Naive thymus-derived CD4-positive, alpha-beta T cell (primary cell): ENCODE data around the gene MACF1. TPM values are rescaled to one million over a fixed set of nuclear protein-coding genes. Genes with fewer than 3 reads are reported as not detected.

Experiments
- ATAC-seq: fragments of 150-1000 bp; cut with Tn5 transposase; 2 replicates; pipeline ENCODE4 v1.10.0; 2021; ENCODE audit warnings: mild to moderate bottlenecking, moderate library complexity
- CTCF ChIA-PET: fragments of 350-600 bp; sonication (Branson Sonifier 250); formaldehyde crosslinking; loops from one replicate; lab custom pipeline; 2021; ENCODE audit warnings: antibody characterized with exemption; lab: Charles Lee
- POLR2A ChIA-PET: fragments of 350-600 bp; sonication (Branson Sonifier 250); formaldehyde crosslinking; loops from one replicate; lab custom pipeline; 2021; ENCODE audit warnings: antibody characterized with exemption, inconsistent platforms; lab: Charles Lee
- DNase-seq, 9 donors: peaks; one replicate each; pipeline versions ENCODE4 v3.0.0 to v3.0.0-alpha.2; 2020 to 2022; ENCODE audit warnings: mixed read lengths in 1 of 9
- H3K27ac ChIP-seq: one replicate; pipeline ENCODE4 v1.7.0; 2013; ENCODE audit warnings: mild to moderate bottlenecking, low read depth, low read length, moderate library complexity
- H3K27me3 ChIP-seq, 2 donors: one replicate each; pipeline ENCODE4 v1.7.0; 2013; ENCODE audit warnings: low read length in 2 of 2, mild to moderate bottlenecking in 2 of 2, moderate library complexity in 2 of 2; ENCODE audit not compliant: control insufficient read depth in 2 of 2, insufficient read depth in 2 of 2
- H3K36me3 ChIP-seq, 3 experiments: 1 replicate in 2 of 3; 2 replicates in 1 of 3; pipeline ENCODE4 v1.7.0; 2013; ENCODE audit warnings: low read length in 3 of 3, mild to moderate bottlenecking in 3 of 3, moderate library complexity in 1 of 3; ENCODE audit not compliant: insufficient read depth in 3 of 3, control insufficient read depth in 2 of 3
- H3K4me1 ChIP-seq, 2 donors: one replicate each; pipeline ENCODE4 v1.7.0; 2013; ENCODE audit warnings: low read length in 2 of 2, mild to moderate bottlenecking in 2 of 2, moderate library complexity in 1 of 2; ENCODE audit not compliant: control insufficient read depth in 2 of 2, insufficient read depth in 2 of 2
- H3K4me3 ChIP-seq: 2 replicates; pipeline ENCODE4 v1.7.0; 2013; ENCODE audit warnings: mild to moderate bottlenecking, low read length
- H3K9me3 ChIP-seq, 3 experiments: 1 replicate in 2 of 3; 2 replicates in 1 of 3; pipeline ENCODE4 v1.7.0; 2013; ENCODE audit warnings: low read length in 3 of 3; ENCODE audit not compliant: control insufficient read depth in 2 of 3
- H3K27ac Mint-ChIP-seq, 9 donors: one replicate each; pipeline ENCODE4 v1.8.0; 2020 to 2022; ENCODE audit warnings: mixed read lengths in 9 of 9, mild to moderate bottlenecking in 8 of 9, moderate library complexity in 5 of 9, inconsistent platforms in 2 of 9
- H3K27me3 Mint-ChIP-seq, 5 donors: one replicate each; pipeline ENCODE4 v1.8.0; 2021 to 2022; ENCODE audit warnings: mixed read lengths in 5 of 5, mild to moderate bottlenecking in 1 of 5
- H3K36me3 Mint-ChIP-seq, 5 donors: one replicate each; pipeline ENCODE4 v1.8.0; 2020 to 2022; ENCODE audit warnings: mixed read lengths in 5 of 5, mild to moderate bottlenecking in 3 of 5, inconsistent platforms in 1 of 5
- H3K4me1 Mint-ChIP-seq, 7 donors: one replicate each; pipeline ENCODE4 v1.8.0; 2020 to 2022; ENCODE audit warnings: mixed read lengths in 7 of 7, mild to moderate bottlenecking in 3 of 7, inconsistent platforms in 1 of 7
- H3K4me3 Mint-ChIP-seq, 10 donors: one replicate each; pipeline ENCODE4 v1.8.0; 2020 to 2022; ENCODE audit warnings: mild to moderate bottlenecking in 10 of 10, mixed read lengths in 10 of 10, moderate library complexity in 6 of 10, inconsistent platforms in 2 of 10
- H3K9me3 Mint-ChIP-seq, 11 donors: one replicate each; pipeline ENCODE4 v1.8.0; 2020 to 2022; ENCODE audit warnings: mixed read lengths in 11 of 11, mild to moderate bottlenecking in 4 of 11, inconsistent platforms in 1 of 11, moderate library complexity in 1 of 11
- intact Hi-C, 2 donors: fragments of 100-400 bp; cut with micrococcal nuclease; formaldehyde crosslinking; loops; one replicate each; pipeline ENCODE4 v1.15.1; 2023
- polyA plus RNA-seq, 2 donors: library from polyadenylated mRNA; unstranded; fragments of 300-500 nt; fragmentation: Illumina TruSeq; gene quantifications; one replicate each; pipeline ENCODE4 v1.2.3, GENCODE V29; 2021
- total RNA-seq, 6 experiments: library from RNA in 5 of 6; stranded (reverse) in 5 of 6; gene quantifications; 1 replicate in 5 of 6; 2 replicates in 1 of 6; pipeline ENCODE4 v1.2.3 and lab custom pipeline; 2021 to 2026

Gene MACF1
- total and polyA plus RNA-seq, 7 experiments from 2014 or later, result 21.2 to 409 (median 288) TPM

GRCh38 chr1:39272027-39272797 lies 67.7 kb downstream of the MACF1 start:
- Mint-ChIP-seq H3K9me3 (no peaks in the 10 kb centered on the region), H3K4me1 (peaks cover 39 to 86% (median 69%) of the 10 kb centered on the region in 7 donors), H3K36me3 (peaks cover 4 to 15% (median 6%) of the 10 kb centered on the region in 5 donors), H3K27ac (peak overlapping the region in 7 of 9 donors; percentile 19 to 78 (median 58)), H3K4me3 (no peak overlapping the region), H3K27me3 (no peaks in the 10 kb centered on the region)
- no peaks in the 10 kb centered on the region for H3K9me3 ChIP-seq
- no peaks in the 10 kb centered on the region for H3K27me3 ChIP-seq
- intact Hi-C loops, result no loop called here
- CTCF ChIA-PET, result interaction anchor here (1.5 kb wide), 1 partner anchor 80 kb away, joined by 6 read pairs; no protein-coding TSS in a partner anchor
- POLR2A ChIA-PET, result interaction anchor here (0.6 to 0.8 kb wide), 3 partner anchors 25 to 1309 kb away, joined by 3 to 5 read pairs (median 4); no protein-coding TSS in a partner anchor
- ATAC-seq, result no peak
- no peak overlapping the region for H3K4me3 ChIP-seq
- H3K27ac ChIP-seq, result no peak overlapping the region
- no peak for DNase-seq
- peaks cover 0 to 12% (median 0%) of the 10 kb centered on the region in 3 experiments for H3K36me3 ChIP-seq
- peaks cover 9 to 10% of the 10 kb centered on the region in 2 donors for H3K4me1 ChIP-seq

DNA sequence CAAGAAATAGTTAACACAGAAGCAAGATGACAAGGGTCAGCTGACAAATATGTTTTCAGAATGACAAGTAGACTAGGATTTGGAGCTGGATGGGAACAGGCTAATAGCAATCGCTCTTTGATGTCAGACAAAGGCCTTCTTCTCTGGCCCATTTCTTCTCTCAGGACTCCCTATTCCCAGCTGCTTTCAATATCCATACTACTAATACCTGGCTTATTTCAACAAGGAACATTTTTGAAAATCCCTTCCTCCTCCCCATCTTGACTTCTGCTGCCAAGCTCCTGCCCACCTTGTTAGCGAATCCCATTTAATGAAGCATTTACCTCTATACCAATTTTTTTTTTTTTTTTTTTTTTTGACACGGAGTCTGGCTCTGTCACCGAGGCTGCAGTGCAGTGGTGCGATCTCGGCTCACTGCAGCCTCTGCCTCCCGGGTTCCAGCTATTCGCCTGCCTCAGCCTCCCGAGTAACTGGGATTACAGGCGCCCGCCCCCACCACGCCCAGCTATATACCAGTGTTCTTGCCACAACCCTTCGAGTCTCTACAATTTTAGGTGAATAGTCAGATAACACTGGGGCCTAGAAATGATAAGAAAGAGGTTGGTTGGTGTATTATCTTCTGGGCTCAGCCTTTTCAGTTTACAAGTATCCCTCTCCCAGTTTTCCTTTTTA lies 68.4 kb downstream of the MACF1 start:
- H3K9me3 ChIP-seq, result no peaks in the 10 kb centered on the region
- ChIA-PET POLR2A (interaction anchor here (0.6 to 0.8 kb wide), 2 partner anchors 24 to 1310 kb away, joined by 4 to 5 read pairs; no protein-coding TSS in a partner anchor), CTCF (interaction anchor here (1.5 kb wide), 1 partner anchor 81 kb away, joined by 6 read pairs; no protein-coding TSS in a partner anchor)
- Mint-ChIP-seq H3K36me3 (peaks cover 4 to 15% (median 6%) of the 10 kb centered on the region in 5 donors), H3K4me3 (peak overlapping the region in 1 of 10 donors; percentile 43), H3K9me3 (no peaks in the 10 kb centered on the region), H3K27ac (peak overlapping the region in 6 of 9 donors; percentile 44 to 80 (median 68)), H3K27me3 (no peaks in the 10 kb centered on the region), H3K4me1 (peaks cover 44 to 88% (median 72%) of the 10 kb centered on the region in 7 donors)
- peaks cover 6 to 14% of the 10 kb centered on the region in 2 donors for H3K4me1 ChIP-seq
- H3K4me3 ChIP-seq, result no peak overlapping the region
- DNase-seq (no peak), ATAC-seq (no peak)
- H3K27ac ChIP-seq, result no peak overlapping the region
- intact Hi-C loops, result no loop called here
- peaks cover 0 to 12% (median 0%) of the 10 kb centered on the region in 3 experiments for H3K36me3 ChIP-seq
- H3K27me3 ChIP-seq, result no peaks in the 10 kb centered on the region

DNA sequence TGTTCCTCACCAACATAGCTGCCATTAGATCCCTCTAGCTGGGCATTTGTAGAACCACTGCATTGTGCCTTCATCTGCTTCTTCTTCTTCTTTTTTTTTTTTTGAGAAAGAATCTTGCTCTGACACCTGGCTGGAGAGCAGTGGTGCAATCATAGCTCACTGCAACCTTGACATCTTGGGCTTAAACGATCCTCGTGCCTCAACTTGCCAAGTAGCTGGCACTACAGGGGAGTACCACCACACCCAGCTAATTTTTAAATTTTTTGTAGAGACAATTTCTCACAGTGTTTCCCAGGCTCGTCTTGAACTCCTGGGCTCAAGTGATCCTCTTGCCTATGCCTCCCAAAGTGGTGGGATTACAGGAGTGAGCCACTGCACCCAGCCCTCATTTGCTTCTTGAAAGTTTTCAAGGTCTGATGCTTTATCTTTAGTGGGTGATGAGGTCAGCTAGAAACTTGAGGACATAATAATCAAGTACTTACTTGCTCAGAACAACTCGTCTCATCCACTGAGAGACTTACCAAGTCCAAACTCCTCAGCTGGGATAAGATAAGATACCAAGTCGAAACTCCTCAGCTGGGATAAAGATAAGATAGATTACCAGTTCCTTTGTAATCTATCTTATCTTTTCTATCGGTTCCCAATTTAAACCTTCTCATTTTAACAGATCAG lies 71.5 kb downstream of the MACF1 start:
- H3K4me3 Mint-ChIP-seq, result no peak overlapping the region
- ATAC-seq (no peak), DNase-seq (no peak)
- H3K27me3 Mint-ChIP-seq, result no peaks in the 10 kb centered on the region
- intact Hi-C loops, result no loop called here
- Histone ChIP-seq H3K4me1 (peaks cover 8% of the 10 kb centered on the region in 2 donors), H3K27ac (no peak overlapping the region), H3K36me3 (no peaks in the 10 kb centered on the region), H3K27me3 (no peaks in the 10 kb centered on the region), H3K9me3 (no peaks in the 10 kb centered on the region), H3K4me3 (no peak overlapping the region)
- no peaks in the 10 kb centered on the region for H3K9me3 Mint-ChIP-seq
- ChIA-PET POLR2A (interaction anchor here (0.7 kb wide), 1 partner anchor 70 kb away, joined by 3 read pairs; no protein-coding TSS in a partner anchor), CTCF (interaction anchor here (0.6 to 1.6 kb wide), 3 partner anchors 15 to 177 kb away, joined by 3 to 8 read pairs (median 7); no protein-coding TSS in a partner anchor)
- H3K4me1 Mint-ChIP-seq, result peaks cover 26 to 74% (median 58%) of the 10 kb centered on the region in 7 donors
- peaks cover 0 to 4% (median 1%) of the 10 kb centered on the region in 5 donors for H3K36me3 Mint-ChIP-seq
- peak overlapping the region in 8 of 9 donors; percentile 17 to 79 (median 48) for H3K27ac Mint-ChIP-seq

GRCh38 chr1:39277879-39278278 lies 73.4 kb downstream of the MACF1 start:
- POLR2A ChIA-PET, result interaction anchor here (0.5 to 1.8 kb wide), 2 partner anchors 94 to 314 kb away, joined by 3 to 6 read pairs; no protein-coding TSS in a partner anchor
- Mint-ChIP-seq H3K4me1 (peaks cover 16 to 55% (median 39%) of the 10 kb centered on the region in 7 donors), H3K27me3 (no peaks in the 10 kb centered on the region), H3K27ac (peak overlapping the region in 8 of 9 donors; percentile 35 to 91 (median 69)), H3K36me3 (peaks cover 0 to 11% (median 4%) of the 10 kb centered on the region in 5 donors), H3K9me3 (no peaks in the 10 kb centered on the region), H3K4me3 (no peak overlapping the region)
- Histone ChIP-seq H3K27me3 (no peaks in the 10 kb centered on the region), H3K9me3 (no peaks in the 10 kb centered on the region), H3K4me3 (no peak overlapping the region), H3K36me3 (peaks cover 5 to 11% (median 7%) of the 10 kb centered on the region in 3 experiments), H3K27ac (peak overlapping the region; percentile 0), H3K4me1 (peaks cover 8% of the 10 kb centered on the region in 2 donors)
- no peak for ATAC-seq
- no peak for DNase-seq
- intact Hi-C loops, result no loop called here
- CTCF ChIA-PET, result interaction anchor here (0.6 to 2.0 kb wide), 6 partner anchors 9 to 178 kb away, joined by 3 to 8 read pairs (median 4); no protein-coding TSS in a partner anchor

DNA sequence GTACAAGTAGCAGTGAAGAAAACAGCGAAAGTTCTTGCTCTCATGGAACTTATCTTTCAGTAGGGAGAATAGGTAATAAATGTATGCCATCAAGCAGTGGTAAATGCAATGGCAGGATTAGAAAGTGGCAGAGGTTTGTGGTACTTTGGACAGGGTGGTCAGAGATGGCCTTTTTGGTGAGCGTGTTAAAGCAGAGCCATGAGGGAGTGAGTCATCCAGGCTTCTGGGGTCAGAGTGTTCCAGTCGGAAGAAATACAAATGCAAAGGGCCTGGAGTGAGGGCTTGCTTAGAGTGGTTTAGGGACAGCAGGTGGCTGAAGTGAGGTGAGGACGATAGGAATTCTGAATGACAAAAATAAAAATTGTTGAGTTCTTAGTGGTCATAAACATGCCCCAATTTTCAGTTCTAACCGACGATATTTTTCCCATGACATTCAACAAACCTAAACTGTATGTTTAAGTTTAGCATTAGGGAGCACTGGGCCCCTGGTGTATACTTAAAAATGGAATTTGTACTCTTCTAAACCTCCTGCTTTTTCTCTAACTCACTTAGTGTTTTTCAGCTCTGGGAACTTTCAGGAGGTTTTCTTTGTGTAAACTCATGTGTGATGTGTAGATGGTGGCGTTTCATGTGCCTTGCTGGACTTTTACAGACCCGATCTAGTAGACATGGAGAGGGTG lies 78.2 kb downstream of the MACF1 start:
- H3K27ac Mint-ChIP-seq, result peak overlapping the region in 6 of 9 donors; percentile 11 to 85 (median 52)
- H3K27ac ChIP-seq, result no peak overlapping the region
- H3K36me3 ChIP-seq, result peaks cover 19 to 57% (median 32%) of the 10 kb centered on the region in 3 experiments
- DNase-seq (no peak), ATAC-seq (no peak)
- POLR2A ChIA-PET, result interaction anchor here (0.6 kb wide), 1 partner anchor 45 kb away, joined by 3 read pairs; no protein-coding TSS in a partner anchor
- no peaks in the 10 kb centered on the region for H3K9me3 ChIP-seq
- peaks cover 7 to 8% of the 10 kb centered on the region in 2 donors for H3K4me1 ChIP-seq
- H3K4me3 ChIP-seq, result no peak overlapping the region
- H3K9me3 Mint-ChIP-seq, result no peaks in the 10 kb centered on the region
- CTCF ChIA-PET, result no interaction called here
- H3K36me3 Mint-ChIP-seq, result peaks cover 4 to 48% (median 26%) of the 10 kb centered on the region in 5 donors
- no peaks in the 10 kb centered on the region for H3K27me3 Mint-ChIP-seq
- H3K4me3 Mint-ChIP-seq, result no peak overlapping the region
- H3K4me1 Mint-ChIP-seq, result peaks cover 4 to 22% (median 18%) of the 10 kb centered on the region in 7 donors
- intact Hi-C loops, result no loop called here
- H3K27me3 ChIP-seq, result no peaks in the 10 kb centered on the region
